Upper lobe of right lung (tissue), 1 donor: Measurements from ENCODE around the gene AIG1. TPM values are rescaled to one million over a fixed set of nuclear protein-coding genes. Genes with fewer than 3 reads are reported as not detected.
"Not testable (repeated sequence)": the region's sequence is repeated elsewhere in the genome, so short reads cannot be mapped to it uniquely, and the experiment has no call there.

Experiments used
- ATAC-seq: fragments of 200-7000 bp; cut with Tn5 transposase; one replicate; pipeline ENCODE4 v1.9.1; 2020; ENCODE audit warnings: mild to moderate bottlenecking, moderate library complexity
- DNase-seq: peaks from one replicate; pipeline ENCODE4 v3.0.0-alpha.2; 2020
- H3K27ac ChIP-seq: fragments of 200-600 bp; one replicate; pipeline ENCODE4 v1.8.0; 2022
- H3K27me3 ChIP-seq: fragments of 200-600 bp; one replicate; pipeline ENCODE4 v1.8.0; 2022; ENCODE audit warnings: mild to moderate bottlenecking
- H3K36me3 ChIP-seq: fragments of 200-600 bp; one replicate; pipeline ENCODE4 v1.8.0; 2022
- H3K4me1 ChIP-seq: fragments of 200-600 bp; one replicate; pipeline ENCODE4 v1.8.0; 2022
- H3K4me3 ChIP-seq: fragments of 200-600 bp; one replicate; pipeline ENCODE4 v1.8.0; 2022; ENCODE audit warnings: mild to moderate bottlenecking
- H3K9me3 ChIP-seq: fragments of 200-600 bp; one replicate; pipeline ENCODE4 v1.8.0; 2022
- intact Hi-C: fragments of 100-400 bp; cut with DNase I; formaldehyde crosslinking; loops from one replicate; pipeline ENCODE4 v1.11.0; 2022
- total RNA-seq: library from RNA; stranded (reverse); fragmentation: NEBNext Ultra II Directional; extraction: Animal tissue kit (Norgen Biotek cat#: 25700); gene quantifications from one replicate; pipeline ENCODE4 v1.2.1, GENCODE V29; 2021
- TF ChIP-seq, protein P1 (sequence below): fragments of 200-600 bp; IDR thresholded peaks from one replicate; pipeline ENCODE4 v1.8.0; 2022; ENCODE audit warnings: antibody characterized with exemption
- donor health status: DM: no; HTN: yes; CAD: no; lungs with severe emphysema.

The AIG1 gene
- total RNA-seq, 1 donor from 2014 or later, result 26.8 TPM

DNA sequence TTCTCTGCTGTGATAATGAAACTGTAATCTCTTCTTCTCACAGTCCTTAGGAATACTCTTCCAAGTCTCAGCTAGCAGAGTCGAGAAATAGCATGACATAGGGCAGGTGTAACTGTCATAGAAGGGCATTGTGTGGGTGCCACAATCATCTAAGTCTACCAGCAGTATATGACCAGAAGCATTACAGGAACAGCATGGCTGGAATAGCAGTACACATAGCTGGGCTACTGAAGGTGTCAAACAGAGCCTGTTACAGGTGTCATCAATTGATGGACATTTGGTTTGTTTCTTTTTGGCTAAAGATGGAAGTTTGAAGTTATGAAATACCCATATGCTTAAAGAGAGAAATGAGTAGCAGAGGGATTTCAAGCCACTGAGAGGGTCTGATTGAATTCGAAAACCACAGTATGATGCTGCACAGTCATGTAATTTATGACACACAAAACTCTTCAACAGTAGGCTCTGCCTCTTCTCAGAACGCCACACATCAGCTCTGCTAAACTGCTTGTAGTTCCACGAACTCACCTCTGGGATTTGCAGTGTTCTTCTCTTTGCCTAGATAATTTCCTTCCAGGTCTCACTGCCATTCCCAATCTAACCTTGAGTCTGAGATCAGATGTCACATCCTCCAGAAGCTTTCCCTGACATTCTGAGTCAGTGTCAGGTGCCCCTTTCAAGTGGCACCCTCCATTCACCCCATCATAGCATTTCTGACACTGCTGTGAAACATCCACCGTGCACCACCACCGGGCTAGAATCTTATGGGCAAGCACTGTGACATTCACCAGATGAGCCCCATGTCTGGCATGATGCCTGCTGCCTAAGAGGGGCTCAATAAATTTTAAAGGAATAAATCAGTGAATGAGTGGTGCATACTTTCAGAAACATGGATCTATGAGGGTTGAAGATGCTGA, 238.8 kb downstream of the AIG1 start:
- Histone ChIP-seq H3K9me3 (no peaks in the 10 kb centered on the region), H3K36me3 (no peaks in the 10 kb centered on the region), H3K27me3 (no peaks in the 10 kb centered on the region), H3K4me3 (no peak overlapping the region), H3K4me1 (no peaks in the 10 kb centered on the region), H3K27ac (no peak overlapping the region)
- intact Hi-C loops, result no loop called here
- no peak for ATAC-seq
- DNase-seq, result no peak
- TF ChIP-seq, protein P1, sequence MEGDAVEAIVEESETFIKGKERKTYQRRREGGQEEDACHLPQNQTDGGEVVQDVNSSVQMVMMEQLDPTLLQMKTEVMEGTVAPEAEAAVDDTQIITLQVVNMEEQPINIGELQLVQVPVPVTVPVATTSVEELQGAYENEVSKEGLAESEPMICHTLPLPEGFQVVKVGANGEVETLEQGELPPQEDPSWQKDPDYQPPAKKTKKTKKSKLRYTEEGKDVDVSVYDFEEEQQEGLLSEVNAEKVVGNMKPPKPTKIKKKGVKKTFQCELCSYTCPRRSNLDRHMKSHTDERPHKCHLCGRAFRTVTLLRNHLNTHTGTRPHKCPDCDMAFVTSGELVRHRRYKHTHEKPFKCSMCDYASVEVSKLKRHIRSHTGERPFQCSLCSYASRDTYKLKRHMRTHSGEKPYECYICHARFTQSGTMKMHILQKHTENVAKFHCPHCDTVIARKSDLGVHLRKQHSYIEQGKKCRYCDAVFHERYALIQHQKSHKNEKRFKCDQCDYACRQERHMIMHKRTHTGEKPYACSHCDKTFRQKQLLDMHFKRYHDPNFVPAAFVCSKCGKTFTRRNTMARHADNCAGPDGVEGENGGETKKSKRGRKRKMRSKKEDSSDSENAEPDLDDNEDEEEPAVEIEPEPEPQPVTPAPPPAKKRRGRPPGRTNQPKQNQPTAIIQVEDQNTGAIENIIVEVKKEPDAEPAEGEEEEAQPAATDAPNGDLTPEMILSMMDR, result no peak

DNA sequence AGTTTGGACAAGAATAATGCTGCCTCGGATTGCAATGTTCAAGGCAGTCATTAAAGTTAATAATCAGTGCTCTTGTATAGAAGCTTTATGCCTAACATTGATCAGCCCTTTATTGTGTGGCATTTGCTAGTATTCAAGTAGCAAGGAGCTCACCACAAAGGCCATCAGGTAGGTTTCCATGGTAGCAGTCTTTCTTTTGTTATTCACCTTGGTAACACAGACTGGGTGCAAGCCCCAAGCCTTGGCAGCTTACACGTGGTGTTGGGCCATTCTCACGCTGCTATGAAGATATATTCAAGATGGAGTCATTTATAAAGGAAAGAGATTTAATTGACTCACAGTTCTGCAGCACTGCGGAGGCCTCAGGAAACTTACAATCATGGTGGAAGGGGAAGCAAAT, 240.5 kb downstream of the AIG1 start:
- TF ChIP-seq, protein P1, result no peak
- no peaks in the 10 kb centered on the region for H3K9me3 ChIP-seq
- intact Hi-C loops, result no loop called here
- H3K4me3 ChIP-seq, result no peak overlapping the region
- H3K27ac ChIP-seq, result no peak overlapping the region
- no peaks in the 10 kb centered on the region for H3K27me3 ChIP-seq
- H3K4me1 ChIP-seq, result no peaks in the 10 kb centered on the region
- no peaks in the 10 kb centered on the region for H3K36me3 ChIP-seq
- DNase-seq (no peak), ATAC-seq (no peak)

DNA sequence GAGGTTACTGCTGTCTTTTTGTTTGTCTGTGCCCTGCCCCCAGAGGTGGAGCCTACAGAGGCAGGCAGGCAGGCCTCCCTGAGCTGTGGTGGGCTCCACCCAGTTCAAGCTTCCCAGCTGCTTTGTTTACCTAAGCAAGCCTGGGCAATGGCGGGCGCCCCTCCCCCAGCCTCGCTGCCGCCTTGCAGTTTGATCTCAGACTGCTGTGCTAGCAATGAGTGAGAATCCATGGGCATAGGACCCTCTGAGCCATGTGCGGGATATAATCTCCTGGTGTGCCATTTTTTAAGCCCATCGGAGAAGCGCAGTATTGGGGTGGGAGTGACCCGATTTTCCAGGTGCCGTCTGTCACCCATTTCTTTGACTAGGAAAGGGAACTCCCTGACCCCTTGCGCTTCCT, 247.1 kb downstream of the AIG1 start:
- ATAC-seq, H3K36me3 ChIP-seq, H3K27ac ChIP-seq, H3K4me1 ChIP-seq, intact Hi-C loops, H3K9me3 ChIP-seq, H3K4me3 ChIP-seq, DNase-seq, H3K27me3 ChIP-seq: not testable (repeated sequence)

DNA sequence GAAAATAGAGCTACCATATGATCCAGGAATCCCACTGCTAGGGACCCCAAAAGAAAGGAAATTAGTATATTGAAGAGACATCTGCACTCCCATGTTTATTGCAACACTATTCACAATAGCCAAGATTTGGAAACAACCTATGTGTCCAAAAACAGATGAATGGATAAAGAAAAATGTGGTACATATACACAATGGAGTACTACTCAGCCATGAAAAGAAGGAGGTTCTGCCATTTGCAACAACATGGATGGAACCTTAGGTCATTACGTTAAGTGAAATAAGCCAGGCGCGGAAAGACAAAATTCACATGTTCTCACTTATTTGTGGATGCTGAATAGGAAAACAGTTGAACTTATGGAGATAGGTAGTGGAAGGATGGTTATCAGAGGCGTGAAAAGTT, 252.5 kb downstream of the AIG1 start:
- intact Hi-C loops, result no loop called here
- no peak for ATAC-seq

DNA sequence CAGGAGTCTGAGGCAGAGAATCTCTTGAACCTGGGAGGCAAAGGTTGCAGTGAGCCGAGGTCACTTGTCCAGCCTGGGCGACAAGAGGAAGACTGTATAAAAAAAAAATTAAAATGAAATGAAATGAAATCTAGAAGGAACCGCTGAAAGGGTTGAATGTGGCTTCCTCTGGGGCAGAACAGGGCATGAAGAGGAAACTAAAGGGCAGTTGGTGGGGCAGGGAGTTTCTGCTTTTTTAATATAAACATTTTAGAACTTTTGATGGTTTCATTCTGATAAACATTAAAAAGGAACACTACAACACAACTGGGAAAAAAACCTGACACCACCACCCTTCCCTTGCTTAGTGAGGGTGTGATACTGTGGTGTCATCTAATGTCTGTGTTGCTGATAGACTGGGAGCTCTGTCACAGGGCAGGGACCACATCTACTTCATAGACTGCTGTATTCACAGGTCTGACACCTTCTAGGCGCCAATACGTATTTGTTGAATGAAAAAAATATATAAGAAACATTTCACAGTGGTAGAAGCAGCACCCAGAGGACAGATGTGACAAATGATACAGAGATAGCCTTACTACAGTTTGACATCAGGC, 260.9 kb downstream of the AIG1 start:
- Histone ChIP-seq H3K4me3 (no peak overlapping the region), H3K36me3 (no peaks in the 10 kb centered on the region), H3K27ac (no peak overlapping the region), H3K4me1 (no peaks in the 10 kb centered on the region), H3K9me3 (no peaks in the 10 kb centered on the region), H3K27me3 (no peaks in the 10 kb centered on the region)
- intact Hi-C loops, result no loop called here
- DNase-seq (no peak), ATAC-seq (no peak)
- TF ChIP-seq, protein P1, result no peak

More for the DNA sequence above, 252.5 kb downstream of the AIG1 start:
- TF ChIP-seq, protein P1, result no peak
- H3K27me3 ChIP-seq, result no peaks in the 10 kb centered on the region
- no peaks in the 10 kb centered on the region for H3K36me3 ChIP-seq
- no peak for DNase-seq
- no peaks in the 10 kb centered on the region for H3K9me3 ChIP-seq
- H3K4me1 ChIP-seq, result no peaks in the 10 kb centered on the region
- H3K4me3 ChIP-seq, result no peak overlapping the region
- no peak overlapping the region for H3K27ac ChIP-seq

DNA sequence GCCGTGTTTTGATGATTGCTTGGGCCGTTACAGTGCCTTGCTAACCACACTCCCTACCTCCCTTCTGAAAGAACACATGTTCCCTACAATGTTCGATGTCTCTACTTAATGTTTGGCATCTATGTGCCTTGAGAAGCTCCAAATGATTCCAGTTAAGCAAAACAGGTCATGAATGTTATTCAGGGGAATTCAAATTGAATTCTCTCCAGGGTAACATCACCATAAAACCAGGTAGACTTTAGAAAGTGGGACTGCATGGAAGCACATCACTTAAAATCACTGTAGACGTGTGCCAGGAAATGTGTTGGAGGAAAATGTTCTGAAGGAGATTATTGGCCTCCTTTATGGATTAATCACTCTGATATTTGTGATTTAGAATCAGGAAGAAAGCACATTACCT, 261.7 kb downstream of the AIG1 start:
- no peaks in the 10 kb centered on the region for H3K4me1 ChIP-seq
- H3K9me3 ChIP-seq, result no peaks in the 10 kb centered on the region
- TF ChIP-seq, protein P1, result no peak
- ATAC-seq (no peak), DNase-seq (no peak)
- no peak overlapping the region for H3K27ac ChIP-seq
- H3K4me3 ChIP-seq, result no peak overlapping the region
- H3K36me3 ChIP-seq, result no peaks in the 10 kb centered on the region
- intact Hi-C loops, result no loop called here
- no peaks in the 10 kb centered on the region for H3K27me3 ChIP-seq
